KOPT-K1 (cell line): ENCODE measurements around the gene GNAL.

Source experiments
- H3K27ac ChIP-seq: fragments of 200-600 bp; sonication (generic); 2 replicates; pipeline ENCODE4 v1.5.1; 2016; ENCODE audit warnings: antibody characterized with exemption, mild to moderate bottlenecking, low read depth, low read length; ENCODE audit not compliant: poor library complexity, severe bottlenecking
- H3K36me3 ChIP-seq: fragments of 200-600 bp; sonication (generic); 2 replicates; pipeline ENCODE4 v1.5.1; 2017; ENCODE audit warnings: antibody characterized with exemption, mild to moderate bottlenecking, low read length, moderate library complexity; ENCODE audit not compliant: insufficient read depth
- H3K9me3 ChIP-seq: fragments of 200-600 bp; sonication (generic); 2 replicates; pipeline ENCODE4 v1.5.1; 2017; ENCODE audit warnings: antibody characterized with exemption, low read length, mild to moderate bottlenecking; ENCODE audit not compliant: insufficient read depth, poor library complexity, severe bottlenecking

GNAL gene

GRCh38 chr18:11664286-11664685, 24.8 kb upstream of the GNAL start:
- no peak overlapping the region for H3K27ac ChIP-seq
- no peaks in the 10 kb centered on the region for H3K9me3 ChIP-seq
- no peaks in the 10 kb centered on the region for H3K36me3 ChIP-seq

GRCh38 chr18:11665146-11665545, 23.9 kb upstream of the GNAL start:
- Histone ChIP-seq H3K36me3 (no peaks in the 10 kb centered on the region), H3K27ac (no peak overlapping the region)

GRCh38 chr18:11665587-11665986, 23.5 kb upstream of the GNAL start:
- Histone ChIP-seq H3K9me3 (no peaks in the 10 kb centered on the region), H3K36me3 (no peaks in the 10 kb centered on the region), H3K27ac (no peak overlapping the region)

More at GRCh38 chr18:11665146-11665545, 23.9 kb upstream of the GNAL start:
- no peaks in the 10 kb centered on the region for H3K9me3 ChIP-seq

DNA sequence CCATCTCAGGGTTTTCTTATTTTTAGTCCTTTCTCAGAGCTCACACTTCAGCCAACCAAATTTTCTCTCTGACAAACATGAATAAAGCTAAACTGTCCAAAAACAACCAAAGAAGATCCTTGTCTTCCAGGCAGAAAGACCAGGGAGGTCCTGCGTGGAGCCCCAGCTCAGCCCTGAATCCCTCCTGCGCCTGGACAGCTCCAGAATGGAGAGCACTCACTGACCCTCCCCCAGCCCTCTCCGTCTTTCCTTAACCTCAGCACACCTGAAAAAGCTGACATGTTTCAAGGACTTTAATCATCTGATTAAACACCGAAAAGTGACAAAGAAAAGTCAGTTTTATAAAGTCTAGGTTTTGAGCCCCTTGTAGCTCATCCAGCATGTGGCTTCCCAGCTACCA, 22.9 kb upstream of the GNAL start:
- H3K27ac ChIP-seq, result no peak overlapping the region
- H3K9me3 ChIP-seq, result no peaks in the 10 kb centered on the region
- no peaks in the 10 kb centered on the region for H3K36me3 ChIP-seq

DNA sequence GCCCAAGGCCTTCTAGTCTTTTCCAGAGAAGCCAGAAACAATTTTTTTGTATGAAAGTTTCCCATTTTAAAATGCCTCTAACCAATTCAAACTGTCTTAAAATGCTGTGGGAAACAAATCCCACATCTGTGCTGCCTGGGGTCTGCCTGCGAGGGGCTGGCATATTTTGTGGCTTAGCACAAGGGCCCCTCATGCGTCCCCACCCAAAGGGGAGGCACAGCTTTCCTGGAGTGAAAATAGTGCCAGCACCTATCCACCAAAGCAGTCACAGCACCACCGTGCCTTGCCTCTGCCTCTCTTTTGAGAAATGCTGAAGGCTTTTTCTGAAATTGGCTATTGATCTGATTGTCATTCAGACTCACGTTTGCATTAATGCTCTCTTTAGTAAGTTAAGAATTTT, 22.2 kb upstream of the GNAL start:
- Histone ChIP-seq H3K27ac (no peak overlapping the region), H3K9me3 (no peaks in the 10 kb centered on the region), H3K36me3 (no peaks in the 10 kb centered on the region)

GRCh38 chr18:11667578-11667977, 21.5 kb upstream of the GNAL start:
- Histone ChIP-seq H3K36me3 (no peaks in the 10 kb centered on the region), H3K27ac (no peak overlapping the region), H3K9me3 (no peaks in the 10 kb centered on the region)

DNA sequence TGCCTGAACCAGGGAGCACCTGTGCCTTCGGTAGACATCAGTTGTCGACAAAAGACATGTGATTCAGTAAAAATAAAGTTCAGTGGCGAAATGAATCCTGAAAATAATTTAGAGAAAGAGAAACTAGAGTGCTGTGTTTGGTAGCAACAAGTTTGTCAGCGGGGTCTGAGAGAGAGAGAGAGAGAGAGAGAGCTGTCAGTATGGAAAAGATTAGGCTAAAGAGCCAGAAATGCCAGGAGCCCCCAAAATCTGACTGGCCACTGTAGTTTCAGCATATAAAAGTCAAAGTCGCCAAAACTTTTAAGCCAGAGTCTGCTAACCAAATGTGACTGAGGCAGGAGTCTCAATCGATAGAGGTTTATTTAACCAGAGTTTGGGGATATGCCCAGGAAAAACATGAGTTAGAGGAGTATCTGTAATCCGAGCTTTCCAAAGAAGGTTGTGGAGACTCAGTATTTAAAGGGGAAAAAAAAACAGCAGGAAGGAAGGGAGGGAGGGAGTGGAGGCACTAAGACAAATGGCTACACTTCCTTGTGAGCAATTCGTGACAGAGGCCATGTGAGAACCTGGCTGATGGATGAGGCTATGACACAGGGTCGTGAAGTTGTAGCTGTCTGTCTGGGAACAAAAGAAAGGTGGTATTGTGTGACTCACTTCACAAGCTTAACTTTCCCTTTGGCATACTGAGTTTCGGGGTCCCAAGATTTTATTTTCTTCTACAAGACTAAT, 20.5 kb upstream of the GNAL start:
- Histone ChIP-seq H3K27ac (no peak overlapping the region), H3K36me3 (no peaks in the 10 kb centered on the region)

GRCh38 chr18:11669271-11669947, 19.7 kb upstream of the GNAL start:
- H3K27ac ChIP-seq, result no peak overlapping the region
- no peaks in the 10 kb centered on the region for H3K9me3 ChIP-seq
- no peaks in the 10 kb centered on the region for H3K36me3 ChIP-seq

More for the DNA sequence above, 20.5 kb upstream of the GNAL start:
- no peaks in the 10 kb centered on the region for H3K9me3 ChIP-seq

DNA sequence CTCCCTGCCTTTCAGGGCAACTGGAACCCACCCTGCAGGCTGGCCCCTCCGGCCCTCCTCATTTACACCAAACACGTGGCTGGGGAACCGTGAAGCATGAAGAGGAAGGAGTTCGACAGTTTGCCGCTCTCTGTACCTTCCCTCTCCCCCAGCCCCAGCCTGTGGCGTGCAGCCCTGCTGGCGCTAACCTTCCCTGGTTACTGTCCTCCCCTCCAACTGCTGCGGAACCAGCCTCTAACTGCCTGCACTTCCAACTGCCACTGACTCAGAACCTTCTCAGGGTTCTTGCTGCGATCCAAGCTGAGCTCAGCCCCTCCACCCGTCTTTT, 19.2 kb upstream of the GNAL start:
- no peak overlapping the region for H3K27ac ChIP-seq
- H3K36me3 ChIP-seq, result no peaks in the 10 kb centered on the region
- no peaks in the 10 kb centered on the region for H3K9me3 ChIP-seq

- Histone ChIP-seq H3K9me3 (no peaks in the 10 kb centered on the region), H3K36me3 (no peaks in the 10 kb centered on the region)
Observed at GRCh38 chr18:11671156-11671555, 17.9 kb upstream of the GNAL start.

DNA sequence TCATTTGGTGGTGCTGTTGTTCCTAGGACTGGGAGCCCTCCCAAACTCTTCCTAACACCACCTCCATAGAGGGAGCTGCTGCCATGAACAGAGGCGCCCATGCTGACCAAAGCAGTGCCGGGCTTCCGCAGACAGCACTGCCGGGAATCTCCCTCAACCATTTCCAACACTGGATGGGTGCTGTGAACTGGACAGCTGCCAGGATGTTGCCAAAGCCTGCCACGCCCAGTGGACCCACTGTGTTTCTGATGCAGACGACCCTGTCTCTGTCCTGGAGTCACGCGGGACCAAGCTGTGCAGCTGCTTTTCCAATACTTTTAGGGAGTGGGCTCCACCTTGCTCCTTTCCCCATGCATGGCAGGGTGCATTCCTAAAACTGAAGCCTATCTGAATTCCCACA, 16.9 kb upstream of the GNAL start:
- H3K27ac ChIP-seq, result no peak overlapping the region
- no peaks in the 10 kb centered on the region for H3K36me3 ChIP-seq
- no peaks in the 10 kb centered on the region for H3K9me3 ChIP-seq

More at GRCh38 chr18:11671156-11671555, 17.9 kb upstream of the GNAL start:
- H3K27ac ChIP-seq, result no peak overlapping the region

- H3K27ac ChIP-seq, result no peak overlapping the region
- no peaks in the 10 kb centered on the region for H3K9me3 ChIP-seq
- no peaks in the 10 kb centered on the region for H3K36me3 ChIP-seq
Observed at GRCh38 chr18:11672846-11673454, 16.1 kb upstream of the GNAL start.

DNA sequence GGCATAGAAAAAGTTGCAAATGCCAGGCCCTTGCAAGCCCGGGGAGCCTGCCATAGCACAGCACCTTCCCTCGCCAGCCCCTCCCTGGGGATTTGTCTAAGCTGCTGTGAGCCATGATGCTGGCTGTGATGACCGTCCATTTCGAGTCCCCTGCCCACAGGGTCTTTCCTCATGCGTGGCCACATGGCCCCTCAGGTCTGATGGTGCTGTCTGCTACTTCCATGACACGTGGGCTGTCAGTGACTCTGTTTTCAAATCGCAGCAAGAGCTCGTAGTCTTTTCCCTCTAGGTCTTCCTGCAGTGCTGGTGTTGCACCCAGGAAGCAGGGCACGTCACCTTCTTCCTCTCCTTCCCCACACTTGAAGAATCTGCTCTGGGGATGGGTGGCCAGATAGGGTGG, 15.5 kb upstream of the GNAL start:
- H3K9me3 ChIP-seq, result no peaks in the 10 kb centered on the region
- H3K36me3 ChIP-seq, result no peaks in the 10 kb centered on the region
- H3K27ac ChIP-seq, result no peak overlapping the region

- H3K27ac ChIP-seq, result no peak overlapping the region
- no peaks in the 10 kb centered on the region for H3K9me3 ChIP-seq
- no peaks in the 10 kb centered on the region for H3K36me3 ChIP-seq
Observed at GRCh38 chr18:11674119-11674518, 14.9 kb upstream of the GNAL start.

DNA sequence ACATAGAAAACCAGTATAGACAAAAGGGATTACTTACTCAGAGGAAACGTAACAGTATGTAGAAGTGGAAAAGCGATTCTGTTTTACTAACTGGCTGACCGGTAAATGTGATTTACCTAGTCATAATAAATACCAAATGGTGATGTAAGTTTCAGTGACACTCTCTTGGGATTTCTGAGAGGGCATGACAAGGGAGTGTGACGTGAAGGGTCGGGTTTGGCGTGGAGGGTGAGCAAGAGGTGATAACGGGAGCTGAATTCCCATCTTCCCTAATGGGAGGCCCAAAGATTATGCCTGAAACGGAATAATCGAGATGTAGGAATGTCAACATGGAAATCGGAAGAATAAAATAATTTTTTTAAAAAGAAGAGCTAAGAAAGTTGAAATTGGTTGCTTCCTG, 12.7 kb upstream of the GNAL start:
- no peak overlapping the region for H3K27ac ChIP-seq
- no peaks in the 10 kb centered on the region for H3K36me3 ChIP-seq
- H3K9me3 ChIP-seq, result no peaks in the 10 kb centered on the region

- Histone ChIP-seq H3K9me3 (no peaks in the 10 kb centered on the region), H3K27ac (no peak overlapping the region), H3K36me3 (no peaks in the 10 kb centered on the region)
Observed at GRCh38 chr18:11676867-11677266, 12.2 kb upstream of the GNAL start.
